Testis (tissue), 3 donors: ENCODE results near the gene CTIF. TPM values are rescaled to one million over a fixed set of nuclear protein-coding genes. Genes with fewer than 3 reads are reported as not detected.

Source experiments
- DNase-seq: peaks from one replicate; pipeline ENCODE4 v3.0.0-alpha.2; 2019
- H3K27ac ChIP-seq, 2 donors: fragments of 200-600 bp; sonication (generic); one replicate each; pipeline ENCODE4 v1.5.1; 2019
- H3K27me3 ChIP-seq: fragments of 200-600 bp; sonication (generic); one replicate; pipeline ENCODE4 v1.5.1; 2019
- H3K36me3 ChIP-seq: fragments of 200-600 bp; sonication (generic); one replicate; pipeline ENCODE4 v1.5.1; 2017; ENCODE audit warnings: low read depth; ENCODE audit errors: missing control alignments
- H3K4me1 ChIP-seq: fragments of 200-600 bp; sonication (generic); one replicate; pipeline ENCODE4 v1.5.1; 2019
- H3K4me3 ChIP-seq, 2 donors: fragments of 200-600 bp; sonication (generic); one replicate each; pipeline ENCODE4 v1.5.1; 2017 to 2019
- H3K9me3 ChIP-seq: fragments of 200-600 bp; sonication (generic); one replicate; pipeline ENCODE4 v1.5.1; 2017
- CTCF ChIP-seq, 3 experiments: fragments of 450-650 bp in 2 of 3; fragments of 200-600 bp in 1 of 3; sonication (generic) in 1 of 3; IDR thresholded peaks; one replicate each; pipeline ENCODE4 v1.5.1; 2016 to 2019; ENCODE audit warnings: antibody characterized with exemption in 3 of 3, mild to moderate bottlenecking in 2 of 3, moderate library complexity in 1 of 3
- POLR2A ChIP-seq: fragments of 450-650 bp; IDR thresholded peaks from one replicate; pipeline ENCODE4 v1.6.1; 2017; ENCODE audit warnings: antibody characterized with exemption, mild to moderate bottlenecking, moderate library complexity
- WGBS, 2 donors: methylation state at CpG; one replicate each; pipeline ENCODE4 v1.1.5; 2018; 5-methylcytosine and 5-hydroxymethylcytosine counted together
- intact Hi-C: fragments of 100-400 bp; cut with DNase I; formaldehyde crosslinking; loops from one replicate; pipeline ENCODE4 v1.15.1; 2023; ENCODE audit warnings: low total_unique reads
- polyA plus RNA-seq: library from polyadenylated mRNA; stranded (reverse); fragments of 350-450 nt; fragmentation: Illumina TruSeq; extraction: RNeasy Lipid Tissue Mini Kit (QIAGEN cat#74804); gene quantifications from one replicate; pipeline ENCODE4 v1.2.3, GENCODE V29; 2014; ENCODE audit warnings: low read depth, low replicate concordance; ENCODE audit not compliant: insufficient read depth
- total RNA-seq, 2 donors: library from RNA; depleted of rRNA; stranded (reverse); fragments of >200 nt; gene quantifications; one replicate each; pipeline ENCODE4 v1.2.3, GENCODE V29; 2016

CTIF gene
- total and polyA plus RNA-seq, 3 donors from 2014 or later, result 33.8 to 41.5 (median 35.6) TPM

- H3K27me3 ChIP-seq, result no peaks in the 10 kb centered on the region
- no peak for DNase-seq
- H3K4me1 ChIP-seq, result peaks cover 21% of the 10 kb centered on the region
- TF ChIP-seq POLR2A (no peak), CTCF (IDR thresholded peaks at IDR 0.05) (no peak)
- 67 to 77% methylated on average over 4 of the region's 4 CpGs for WGBS, 2 donors
- peak overlapping the region; percentile 92 to 93 for H3K27ac ChIP-seq
- H3K9me3 ChIP-seq, result no peaks in the 10 kb centered on the region
- intact Hi-C loops, result no loop called here
- H3K36me3 ChIP-seq, result no peaks in the 10 kb centered on the region
- H3K4me3 ChIP-seq, result peak overlapping the region in 1 of 2 donors; percentile 74
These were observed 3.0 kb downstream of the CTIF start for GRCh38 chr18:48541747-48542400.

GRCh38 chr18:48542513-48543181 is 3.8 kb downstream of the CTIF start:
- no peaks in the 10 kb centered on the region for H3K27me3 ChIP-seq
- intact Hi-C loops, result no loop called here
- H3K4me1 ChIP-seq, result peaks cover 22% of the 10 kb centered on the region
- no peak overlapping the region for H3K4me3 ChIP-seq
- WGBS, 2 donors, result 61 to 77% methylated on average over 7 of the region's 7 CpGs
- H3K36me3 ChIP-seq, result no peaks in the 10 kb centered on the region
- TF ChIP-seq POLR2A, result no peak
- no peak for TF ChIP-seq CTCF (IDR thresholded peaks at IDR 0.05)
- DNase-seq, result no peak
- H3K27ac ChIP-seq, result no peak overlapping the region
- no peaks in the 10 kb centered on the region for H3K9me3 ChIP-seq

GRCh38 chr18:48543228-48543627 is 4.4 kb downstream of the CTIF start:
- Histone ChIP-seq H3K27ac (no peak overlapping the region), H3K27me3 (no peaks in the 10 kb centered on the region), H3K9me3 (no peaks in the 10 kb centered on the region), H3K36me3 (no peaks in the 10 kb centered on the region), H3K4me3 (no peak overlapping the region), H3K4me1 (peaks cover 28% of the 10 kb centered on the region)
- TF ChIP-seq CTCF (IDR thresholded peaks at IDR 0.05), result no peak
- TF ChIP-seq POLR2A, result no peak
- WGBS, 2 donors, result 56 to 69% methylated on average over 7 to 8 of the region's 8 CpGs
- intact Hi-C loops, result no loop called here
- DNase-seq, result no peak

GRCh38 chr18:48544116-48544515 is 5.3 kb downstream of the CTIF start:
- Histone ChIP-seq H3K36me3 (no peaks in the 10 kb centered on the region), H3K27me3 (no peaks in the 10 kb centered on the region), H3K27ac (no peak overlapping the region), H3K4me1 (peaks cover 29% of the 10 kb centered on the region), H3K9me3 (no peaks in the 10 kb centered on the region), H3K4me3 (no peak overlapping the region)
- TF ChIP-seq CTCF (IDR thresholded peaks at IDR 0.05) (no peak), POLR2A (no peak)
- intact Hi-C loops, result no loop called here
- no peak for DNase-seq
- 91 to 94% methylated on average over 3 of the region's 3 CpGs for WGBS, 2 donors
